Measurements from ENCODE around the gene CDC73.

CDC73 gene

DNA sequence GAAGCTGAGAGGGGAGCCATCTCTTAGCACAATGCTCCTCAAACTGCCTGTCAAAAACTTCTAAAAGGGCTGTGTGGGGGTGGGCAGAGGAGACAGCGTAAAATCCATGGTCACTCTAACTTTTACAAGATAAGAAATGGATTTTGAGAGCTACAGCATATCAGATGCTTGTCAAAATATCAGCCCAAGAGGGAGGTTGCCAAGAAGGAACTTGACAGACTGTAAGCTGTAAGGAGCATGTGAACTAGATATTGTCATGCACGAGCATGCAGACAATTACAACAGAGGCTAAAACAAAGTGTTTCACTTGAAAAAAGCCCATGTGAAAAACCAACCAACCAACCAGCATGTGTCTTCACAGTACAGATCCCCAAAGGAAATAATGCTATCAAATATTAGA, 171.9 kb downstream of the CDC73 start:
- no peak for DNase-seq (ENCODE audit: low spot score)

DNA sequence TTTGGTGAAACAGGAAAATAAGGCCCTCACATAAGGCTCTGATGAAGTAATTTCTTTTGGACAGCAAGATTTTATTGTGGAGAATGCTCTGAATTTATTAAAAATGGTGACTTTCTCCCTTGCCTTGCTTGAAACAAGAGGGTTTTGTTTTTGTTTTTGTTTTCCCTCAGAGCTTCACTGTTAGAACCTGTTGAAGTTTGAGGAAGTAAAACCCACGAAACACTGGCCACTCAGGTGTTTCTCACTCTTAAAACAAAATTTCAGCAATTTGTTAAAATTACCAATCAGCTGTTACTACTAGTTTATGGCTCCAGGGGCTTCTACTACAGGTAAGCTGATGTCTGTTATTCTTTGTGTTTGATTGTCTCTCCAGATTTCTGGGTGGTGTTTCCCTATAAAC, 177.2 kb downstream of the CDC73 start:
- no peak for DNase-seq (ENCODE audit: low spot score)

DNA sequence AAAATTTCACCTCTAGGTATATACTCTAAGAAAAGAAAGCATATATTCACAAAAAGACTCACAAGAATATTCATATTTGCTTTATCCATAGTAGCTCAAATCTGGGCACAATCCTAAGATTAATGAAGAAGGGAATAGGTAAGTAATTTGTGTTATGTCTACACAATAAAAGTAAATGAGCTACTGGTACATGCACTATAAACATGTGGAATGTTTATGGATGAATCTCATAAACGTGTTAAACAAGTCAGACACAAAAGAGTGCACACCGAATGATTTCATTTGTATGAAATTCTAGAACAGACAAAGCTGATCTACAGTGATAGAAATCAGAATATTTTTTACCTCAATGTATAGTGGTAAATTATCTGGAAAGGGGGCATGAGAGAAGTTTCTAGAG, 179.9 kb downstream of the CDC73 start:
- no peak for DNase-seq (ENCODE audit: low spot score)

DNA sequence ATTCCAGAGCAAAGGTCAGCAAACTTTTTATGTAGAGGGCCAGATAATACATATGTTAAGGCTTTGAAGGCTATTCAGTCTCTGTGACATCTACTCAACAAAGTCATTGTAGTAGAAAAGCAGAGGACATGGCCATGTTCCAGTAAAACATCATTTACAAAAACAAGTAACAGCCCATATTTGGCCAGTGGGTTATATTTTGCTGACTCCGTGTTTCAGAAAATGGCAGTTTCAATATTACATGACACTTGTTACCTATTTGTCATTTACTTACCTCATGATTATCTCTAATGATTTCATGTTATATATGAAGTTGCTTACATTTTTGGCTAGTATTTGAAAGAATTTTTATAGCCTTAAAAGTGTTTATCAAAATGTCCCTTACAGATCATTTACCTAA, 182.0 kb downstream of the CDC73 start:
- no peak for DNase-seq (ENCODE audit: low spot score)
